ENCODE measurements around the gene FUT3.

FUT3 gene

DNA sequence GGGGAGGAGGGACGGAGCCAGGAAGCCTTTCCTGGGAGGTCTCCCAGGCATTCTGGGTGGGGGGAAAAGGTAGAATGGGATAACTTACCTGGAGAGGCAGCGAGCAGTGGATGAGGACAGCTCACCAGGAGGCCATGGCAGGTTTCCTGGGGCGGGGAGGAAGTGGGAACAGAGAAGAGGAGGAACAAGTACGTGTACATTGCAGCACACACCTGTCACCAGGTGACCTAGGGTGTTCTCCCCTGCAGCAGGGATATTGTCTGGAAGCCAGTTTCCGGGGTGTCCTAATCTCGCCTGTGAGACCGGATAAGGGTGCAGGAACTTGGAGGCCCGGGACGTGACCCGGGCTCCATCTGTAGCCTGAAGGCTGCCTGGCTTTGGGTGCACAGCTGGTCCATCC is at the start of gene FUT3:
TSS of gene FUT3 (minus strand) at position 148 of the 400 bp plus-strand sequence.
- no peaks in the 10 kb centered on the region for H3K4me1 ChIP-seq (ENCODE audit: control insufficient read depth, insufficient read depth, low read length)
- peaks cover 4% of the 10 kb centered on the region; the same call in 1 of the 2 replicates for H3K27me3 ChIP-seq (ENCODE audit: control insufficient read depth, insufficient read depth, low read length)
- H3K9me3 ChIP-seq (ENCODE audit: control insufficient read depth, insufficient read depth, low read depth, low read length) = no peaks in the 10 kb centered on the region; the same call in 1 of the 2 replicates
- H3K27ac ChIP-seq (ENCODE audit: low read depth, low read length) = no peak within 1 kb of the TSS
- H3K9ac ChIP-seq (ENCODE audit: low read length) = no peak within 1 kb of the TSS
- H3K36me3 ChIP-seq (ENCODE audit: control insufficient read depth, insufficient read depth, low read length) = no peaks in the 10 kb centered on the region
- H3K4me3 ChIP-seq (ENCODE audit: low read depth, low read length) = no peak within 1 kb of the TSS

DNA sequence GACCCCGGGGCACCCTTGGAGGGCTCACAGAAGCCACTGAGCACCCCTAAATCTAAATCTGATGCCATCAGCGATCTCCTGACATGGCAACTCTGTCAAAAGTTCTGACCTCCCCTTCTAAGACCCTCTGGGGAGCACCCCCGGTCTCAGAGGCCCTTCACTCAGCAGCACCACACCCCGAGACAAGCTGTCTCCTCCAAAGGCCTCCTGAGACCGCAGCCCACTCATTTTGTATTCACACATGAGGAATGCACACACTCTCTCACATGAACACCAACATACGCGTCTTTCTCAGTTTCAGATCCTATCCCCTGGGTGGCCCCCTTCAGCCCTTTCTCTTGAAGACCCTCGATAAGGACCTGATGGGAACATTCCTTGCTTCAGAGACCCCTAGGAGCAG is 49.7 kb upstream of the FUT3 start:
- H3K27ac ChIP-seq (ENCODE audit: low read depth, low read length) = no peak overlapping the region
- no peak overlapping the region for H3K9ac ChIP-seq (ENCODE audit: low read length)
- H3K4me1 ChIP-seq (ENCODE audit: control insufficient read depth, insufficient read depth, low read length) = no peaks in the 10 kb centered on the region
- no peak overlapping the region for H3K4me3 ChIP-seq (ENCODE audit: low read depth, low read length)
- H3K27me3 ChIP-seq (ENCODE audit: control insufficient read depth, insufficient read depth, low read length) = no peaks in the 10 kb centered on the region
- peaks cover 23% of the 10 kb centered on the region for H3K36me3 ChIP-seq (ENCODE audit: control insufficient read depth, insufficient read depth, low read length)
- H3K9me3 ChIP-seq (ENCODE audit: control insufficient read depth, insufficient read depth, low read depth, low read length) = no peaks in the 10 kb centered on the region

DNA sequence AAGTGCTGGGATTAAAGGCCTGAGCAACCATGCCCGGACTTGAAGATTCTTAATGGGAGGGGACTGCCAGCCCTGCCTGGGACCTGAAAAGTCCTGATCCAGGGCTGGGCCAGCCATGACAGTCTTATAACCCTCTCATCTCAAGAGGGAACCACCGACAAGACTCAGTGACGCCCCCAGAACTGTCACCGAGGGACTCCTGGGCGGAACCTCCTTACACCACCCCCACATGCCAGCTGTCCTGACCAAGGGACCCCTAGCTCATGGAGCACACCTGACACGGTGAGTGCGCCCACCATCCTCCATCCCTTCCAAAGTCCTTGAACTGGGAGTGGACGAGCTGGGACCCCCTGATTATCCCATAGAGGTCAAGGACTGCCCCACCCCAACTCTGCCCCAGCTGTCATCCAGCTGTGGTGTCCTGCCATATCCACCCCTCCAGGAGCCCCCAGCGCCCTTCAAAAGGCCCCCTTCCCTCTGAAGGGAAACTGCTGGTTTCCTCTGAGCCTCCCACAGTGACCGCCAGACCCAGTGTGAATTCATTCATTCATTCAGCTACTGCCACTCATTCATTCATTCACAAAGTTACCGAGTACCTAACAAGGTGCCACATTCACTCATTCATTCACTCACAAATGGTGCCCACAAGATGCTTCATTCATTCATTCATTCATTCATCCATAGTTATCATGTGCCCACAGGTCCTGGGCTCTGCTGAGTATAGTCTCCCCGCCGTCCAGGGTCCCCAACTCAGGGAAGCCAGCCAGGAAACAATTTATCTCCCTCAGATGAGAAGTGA is 48.7 kb upstream of the FUT3 start:
- no peak overlapping the region for H3K27ac ChIP-seq (ENCODE audit: low read depth, low read length)
- no peaks in the 10 kb centered on the region for H3K4me1 ChIP-seq (ENCODE audit: control insufficient read depth, insufficient read depth, low read length)
- no peak overlapping the region for H3K4me3 ChIP-seq (ENCODE audit: low read depth, low read length)
- no peak overlapping the region for H3K9ac ChIP-seq (ENCODE audit: low read length)
- H3K9me3 ChIP-seq (ENCODE audit: control insufficient read depth, insufficient read depth, low read depth, low read length) = no peaks in the 10 kb centered on the region
- peaks cover 33% of the 10 kb centered on the region for H3K36me3 ChIP-seq (ENCODE audit: control insufficient read depth, insufficient read depth, low read length)
- H3K27me3 ChIP-seq (ENCODE audit: control insufficient read depth, insufficient read depth, low read length) = no peaks in the 10 kb centered on the region

GRCh38 chr19:5897189-5897969 is 46.1 kb upstream of the FUT3 start:
- Histone ChIP-seq H3K4me3 (ENCODE audit: low read depth, low read length) (no peak overlapping the region), H3K27ac (ENCODE audit: low read depth, low read length) (no peak overlapping the region), H3K4me1 (ENCODE audit: control insufficient read depth, insufficient read depth, low read length) (peaks cover 2% of the 10 kb centered on the region), H3K36me3 (ENCODE audit: control insufficient read depth, insufficient read depth, low read length) (peaks cover 35% of the 10 kb centered on the region), H3K27me3 (ENCODE audit: control insufficient read depth, insufficient read depth, low read length) (no peaks in the 10 kb centered on the region), H3K9me3 (ENCODE audit: control insufficient read depth, insufficient read depth, low read depth, low read length) (no peaks in the 10 kb centered on the region), H3K9ac (ENCODE audit: low read length) (no peak overlapping the region)

- Histone ChIP-seq H3K27ac (ENCODE audit: low read depth, low read length) (no peak overlapping the region), H3K9me3 (ENCODE audit: control insufficient read depth, insufficient read depth, low read depth, low read length) (no peaks in the 10 kb centered on the region), H3K4me3 (ENCODE audit: low read depth, low read length) (no peak overlapping the region), H3K36me3 (ENCODE audit: control insufficient read depth, insufficient read depth, low read length) (peaks cover 35% of the 10 kb centered on the region), H3K4me1 (ENCODE audit: control insufficient read depth, insufficient read depth, low read length) (peaks cover 9% of the 10 kb centered on the region), H3K27me3 (ENCODE audit: control insufficient read depth, insufficient read depth, low read length) (no peaks in the 10 kb centered on the region), H3K9ac (ENCODE audit: low read length) (no peak overlapping the region)
Measured at GRCh38 chr19:5896365-5897076, 45.3 kb upstream of the FUT3 start.

DNA sequence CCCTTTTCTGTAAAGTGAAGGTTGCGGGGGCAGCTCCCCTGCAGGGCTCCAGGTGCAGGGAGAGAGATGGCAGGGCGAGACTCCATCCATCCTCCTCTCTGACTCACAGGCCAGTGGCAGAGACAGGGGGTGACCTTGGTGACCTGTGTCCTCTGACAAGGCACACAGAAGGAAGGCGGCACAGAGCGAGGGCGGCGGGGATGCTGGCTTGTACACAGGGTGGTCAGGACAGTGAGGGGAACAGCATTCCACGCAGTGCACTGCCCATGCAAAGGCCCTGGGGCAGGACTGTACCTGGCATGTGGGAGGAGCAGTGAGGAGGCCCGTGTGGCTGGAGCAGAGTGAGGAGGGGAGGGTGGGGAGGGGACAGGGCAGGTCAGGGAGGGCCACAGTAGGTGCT is 44.6 kb upstream of the FUT3 start:
- Histone ChIP-seq H3K36me3 (ENCODE audit: control insufficient read depth, insufficient read depth, low read length) (peaks cover 30% of the 10 kb centered on the region), H3K9me3 (ENCODE audit: control insufficient read depth, insufficient read depth, low read depth, low read length) (no peaks in the 10 kb centered on the region), H3K9ac (ENCODE audit: low read length) (no peak overlapping the region), H3K4me1 (ENCODE audit: control insufficient read depth, insufficient read depth, low read length) (peaks cover 9% of the 10 kb centered on the region), H3K27ac (ENCODE audit: low read depth, low read length) (no peak overlapping the region), H3K4me3 (ENCODE audit: low read depth, low read length) (no peak overlapping the region), H3K27me3 (ENCODE audit: control insufficient read depth, insufficient read depth, low read length) (no peaks in the 10 kb centered on the region)

DNA sequence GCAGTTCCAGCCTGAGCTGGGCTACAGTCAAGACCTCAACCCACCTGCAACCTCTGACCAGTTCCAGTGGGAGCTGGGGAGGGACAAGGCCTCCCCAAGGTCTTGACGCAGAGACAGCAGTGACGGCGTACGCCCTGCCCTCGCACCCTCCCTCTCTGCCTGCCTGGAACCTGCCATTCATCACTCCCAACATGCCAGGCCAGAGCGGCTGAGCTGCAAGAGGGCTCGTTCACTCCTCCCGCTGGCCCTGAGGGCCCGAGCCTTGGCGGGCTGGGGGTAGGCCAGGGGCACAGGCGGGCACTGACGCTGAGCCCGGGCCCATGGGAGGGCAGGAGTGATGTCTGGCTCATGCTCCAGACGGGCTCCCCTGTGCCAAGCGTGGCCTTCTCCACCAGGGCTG is 44.2 kb upstream of the FUT3 start:
- peaks cover 30% of the 10 kb centered on the region for H3K36me3 ChIP-seq (ENCODE audit: control insufficient read depth, insufficient read depth, low read length)

GRCh38 chr19:5894704-5895349 is 43.6 kb upstream of the FUT3 start:
- Histone ChIP-seq H3K27me3 (ENCODE audit: control insufficient read depth, insufficient read depth, low read length) (no peaks in the 10 kb centered on the region), H3K9me3 (ENCODE audit: control insufficient read depth, insufficient read depth, low read depth, low read length) (no peaks in the 10 kb centered on the region), H3K4me1 (ENCODE audit: control insufficient read depth, insufficient read depth, low read length) (peaks cover 9% of the 10 kb centered on the region), H3K9ac (ENCODE audit: low read length) (no peak overlapping the region), H3K27ac (ENCODE audit: low read depth, low read length) (no peak overlapping the region), H3K4me3 (ENCODE audit: low read depth, low read length) (no peak overlapping the region), H3K36me3 (ENCODE audit: control insufficient read depth, insufficient read depth, low read length) (peaks cover 25% of the 10 kb centered on the region)

More for the DNA sequence above, 44.2 kb upstream of the FUT3 start:
- no peaks in the 10 kb centered on the region for H3K27me3 ChIP-seq (ENCODE audit: control insufficient read depth, insufficient read depth, low read length)
- H3K9me3 ChIP-seq (ENCODE audit: control insufficient read depth, insufficient read depth, low read depth, low read length) = no peaks in the 10 kb centered on the region
- no peak overlapping the region for H3K4me3 ChIP-seq (ENCODE audit: low read depth, low read length)
- no peak overlapping the region for H3K9ac ChIP-seq (ENCODE audit: low read length)
- no peak overlapping the region for H3K27ac ChIP-seq (ENCODE audit: low read depth, low read length)
- peaks cover 9% of the 10 kb centered on the region for H3K4me1 ChIP-seq (ENCODE audit: control insufficient read depth, insufficient read depth, low read length)

DNA sequence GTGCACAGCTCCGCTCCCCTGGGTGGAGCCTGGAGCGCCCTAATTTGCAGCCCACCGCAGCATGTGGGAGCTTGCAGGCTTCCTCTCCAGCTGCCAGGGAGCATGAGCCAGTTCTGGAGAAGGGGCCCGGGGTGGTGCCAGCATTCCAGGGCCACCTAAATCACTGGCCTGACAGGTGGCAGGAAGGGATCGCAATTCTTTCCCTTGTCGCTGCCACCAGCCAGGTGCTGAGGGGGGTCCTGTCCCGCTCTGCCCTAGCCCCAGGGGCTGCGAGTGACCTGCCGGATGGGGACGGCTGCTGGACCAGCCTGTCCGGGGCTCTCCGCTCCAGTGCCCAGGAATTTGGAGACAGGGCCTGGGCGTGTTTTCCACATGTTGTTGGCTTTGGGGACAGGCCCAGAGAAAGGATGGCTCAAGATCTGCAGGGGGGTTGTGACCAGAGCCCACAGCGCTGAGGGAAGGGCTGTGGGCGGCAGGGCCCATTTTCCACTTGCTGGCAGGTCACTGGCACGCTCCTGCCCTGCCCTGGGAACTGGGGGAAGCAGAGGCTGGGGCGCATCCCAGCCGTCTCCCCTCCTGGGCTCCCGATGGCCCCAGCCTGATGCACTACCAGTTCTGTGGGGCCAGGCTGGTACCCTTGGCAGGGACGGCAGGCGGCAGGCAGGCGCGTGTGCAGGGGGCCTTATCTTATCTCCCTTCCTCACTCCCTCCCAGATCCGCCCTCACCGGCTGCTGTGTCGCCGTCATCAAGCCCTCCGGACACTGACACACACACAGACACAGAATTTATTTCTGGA is 42.9 kb upstream of the FUT3 start:
- Histone ChIP-seq H3K27me3 (ENCODE audit: control insufficient read depth, insufficient read depth, low read length) (no peaks in the 10 kb centered on the region), H3K27ac (ENCODE audit: low read depth, low read length) (no peak overlapping the region), H3K4me1 (ENCODE audit: control insufficient read depth, insufficient read depth, low read length) (peaks cover 15% of the 10 kb centered on the region), H3K9ac (ENCODE audit: low read length) (no peak overlapping the region), H3K36me3 (ENCODE audit: control insufficient read depth, insufficient read depth, low read length) (peaks cover 24% of the 10 kb centered on the region), H3K9me3 (ENCODE audit: control insufficient read depth, insufficient read depth, low read depth, low read length) (no peaks in the 10 kb centered on the region), H3K4me3 (ENCODE audit: low read depth, low read length) (no peak overlapping the region)

- Histone ChIP-seq H3K27me3 (ENCODE audit: control insufficient read depth, insufficient read depth, low read length) (no peaks in the 10 kb centered on the region), H3K9ac (ENCODE audit: low read length) (no peak overlapping the region), H3K27ac (ENCODE audit: low read depth, low read length) (no peak overlapping the region), H3K4me1 (ENCODE audit: control insufficient read depth, insufficient read depth, low read length) (peaks cover 15% of the 10 kb centered on the region), H3K4me3 (ENCODE audit: low read depth, low read length) (no peak overlapping the region), H3K36me3 (ENCODE audit: control insufficient read depth, insufficient read depth, low read length) (peaks cover 24% of the 10 kb centered on the region), H3K9me3 (ENCODE audit: control insufficient read depth, insufficient read depth, low read depth, low read length) (no peaks in the 10 kb centered on the region)
Measured at GRCh38 chr19:5893296-5893903, 42.2 kb upstream of the FUT3 start.
